GM23338 (cell line): ENCODE measurements around the gene RABGAP1L.

Experiments
- CTCF ChIP-seq, 2 experiments: fragments of 200-600 bp in 1 of 2; sonication (generic) in 1 of 2; conservative IDR thresholded peaks; 2 replicates each; pipeline versions ENCODE4 v1.5.1 to v1.6.1; 2016 to 2017; ENCODE audit warnings: antibody characterized with exemption in 2 of 2, low read depth in 2 of 2, mild to moderate bottlenecking in 2 of 2, moderate library complexity in 1 of 2
- EZH2 ChIP-seq: fragments of 200-600 bp; sonication (generic); IDR thresholded peaks from one replicate; pipeline ENCODE4 v1.8.0; 2017; ENCODE audit warnings: antibody characterized with exemption, mild to moderate bottlenecking, low read depth; ENCODE audit not compliant: unreplicated experiment
- EZH2phosphoT487 ChIP-seq: fragments of 200-600 bp; sonication (generic); IDR thresholded peaks from one replicate; pipeline ENCODE4 v1.8.1; 2018; ENCODE audit warnings: antibody characterized with exemption; ENCODE audit not compliant: unreplicated experiment
- REST ChIP-seq: IDR thresholded peaks from one replicate; pipeline ENCODE4 v1.6.1; 2018; ENCODE audit warnings: antibody characterized with exemption; ENCODE audit not compliant: unreplicated experiment

- TF ChIP-seq CTCF (conservative IDR thresholded peaks at IDR 0.05; ENCODE audit: low read depth in 2 of 2) (no peak), REST (no peak), EZH2phosphoT487 (no peak), EZH2 (no peak)
These were observed 245.9 kb downstream of the RABGAP1L start for GRCh38 chr1:174405219-174405618.
